Effector CD4-positive, alpha-beta T cell (primary cell): ENCODE measurements around the gene THY1.
"Not testable (repeated sequence)": the region's sequence is repeated elsewhere in the genome, so short reads cannot be mapped to it uniquely, and the experiment has no call there.

ENCODE experiments used
- DNase-seq: peaks from one replicate; pipeline ENCODE4 v3.0.0-alpha.2; 2020

The THY1 gene

DNA sequence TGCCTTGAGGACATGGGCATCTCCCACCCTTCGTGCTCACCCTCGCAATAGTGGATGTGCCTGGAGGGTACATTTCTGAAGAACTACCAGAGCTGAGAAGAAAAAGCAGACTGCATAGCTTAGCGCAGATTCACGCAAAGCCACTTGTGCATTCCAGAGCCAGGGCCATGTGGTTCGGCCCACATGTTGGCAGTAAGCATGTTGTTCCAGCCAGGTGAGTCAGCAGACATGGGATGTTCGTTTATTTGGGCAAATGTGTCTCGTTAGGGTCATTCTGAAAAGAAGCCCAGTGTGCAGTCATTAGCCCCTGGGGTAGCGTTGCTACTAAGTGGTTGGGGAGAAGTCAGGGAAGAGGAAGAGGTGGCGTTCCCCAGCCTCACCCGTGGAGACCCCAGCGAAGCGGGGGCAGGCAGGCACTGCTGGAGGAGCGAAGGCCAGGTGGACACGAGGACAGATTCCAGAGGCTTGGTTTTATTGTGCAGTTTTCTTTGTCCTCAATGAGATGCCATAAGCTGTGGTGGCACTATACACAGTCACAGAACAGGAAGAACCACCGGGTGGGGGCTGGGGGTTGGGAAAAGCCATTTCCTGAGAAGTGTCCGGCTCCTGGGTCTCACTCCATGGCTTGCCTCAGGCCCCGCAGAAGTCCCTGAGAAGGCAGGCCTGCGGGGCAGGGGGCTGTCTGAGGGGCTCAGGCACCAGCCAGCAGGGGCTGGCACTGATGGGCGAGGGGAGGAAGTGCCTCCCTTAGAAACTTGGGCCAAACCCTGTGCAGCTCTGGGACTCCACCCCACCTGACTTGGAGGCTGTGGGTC, 5.0 kb downstream of the THY1 start:
- no peak for DNase-seq

DNA sequence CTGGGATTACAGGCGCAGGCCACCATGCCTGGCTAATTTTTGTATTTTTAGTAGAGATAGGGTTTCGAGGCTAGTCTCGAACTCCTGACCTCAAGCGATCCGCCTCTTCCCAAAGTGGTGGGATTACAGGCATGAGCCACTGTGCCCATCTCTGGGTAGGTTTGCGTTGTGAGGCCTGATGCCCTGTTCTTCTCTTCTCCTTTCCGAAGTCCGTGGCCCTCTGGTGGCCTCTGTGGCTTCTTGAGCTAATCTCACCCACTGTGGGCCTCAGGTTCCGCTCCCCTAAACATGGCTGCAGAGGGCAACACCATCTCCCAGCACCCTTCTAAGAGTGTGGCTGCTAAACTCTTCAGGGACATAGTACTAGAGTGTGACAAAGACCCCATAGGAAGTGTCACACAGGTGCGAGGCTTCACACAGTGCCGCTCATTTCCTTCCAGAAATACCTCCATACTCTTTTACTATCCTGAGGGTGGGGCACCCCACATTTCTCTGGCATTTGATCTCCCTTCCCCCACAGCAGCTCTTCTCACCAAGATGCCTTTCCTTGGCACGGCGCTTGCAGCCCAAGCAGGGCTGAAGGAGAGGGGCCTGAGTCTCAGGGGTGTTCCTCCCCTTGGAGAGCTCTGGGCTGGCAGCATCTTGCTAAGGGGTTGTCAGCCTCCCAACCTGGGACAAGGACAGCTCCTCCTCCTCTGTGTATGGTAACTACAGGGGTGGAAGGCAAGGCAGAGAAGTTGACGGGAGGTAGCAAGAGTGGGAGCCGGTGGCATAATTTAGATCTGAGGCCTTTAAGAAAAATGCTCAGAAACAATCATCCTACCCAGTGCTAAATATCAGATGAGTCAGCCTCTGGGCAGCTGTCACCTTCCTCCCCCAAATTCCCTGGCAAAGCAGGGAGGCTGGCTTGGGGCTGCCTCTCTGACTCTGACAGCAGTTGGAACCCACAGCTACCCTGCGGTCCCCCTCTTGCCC, 6.1 kb downstream of the THY1 start:
- DNase-seq: no peak

DNA sequence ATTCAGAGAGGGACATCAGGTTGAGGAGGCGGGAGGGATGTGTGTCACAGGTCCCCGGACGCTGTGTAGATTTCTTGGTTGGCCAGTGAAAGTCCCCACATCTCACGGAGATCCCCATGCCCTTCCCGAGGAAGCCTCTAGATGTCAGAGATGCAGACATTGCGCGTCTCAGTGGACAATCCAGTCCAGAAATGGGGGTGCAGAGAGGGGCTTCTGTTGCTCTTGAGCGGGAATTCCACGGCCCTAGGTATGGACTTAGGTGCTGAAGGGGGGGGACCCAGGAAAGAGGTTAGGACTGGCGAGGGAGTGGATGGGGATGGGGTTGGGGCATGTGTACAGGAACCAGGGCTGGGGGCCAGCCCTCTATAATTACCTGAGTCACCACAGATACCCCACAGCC, 7.0 kb downstream of the THY1 start:
- DNase-seq: no peak

DNA sequence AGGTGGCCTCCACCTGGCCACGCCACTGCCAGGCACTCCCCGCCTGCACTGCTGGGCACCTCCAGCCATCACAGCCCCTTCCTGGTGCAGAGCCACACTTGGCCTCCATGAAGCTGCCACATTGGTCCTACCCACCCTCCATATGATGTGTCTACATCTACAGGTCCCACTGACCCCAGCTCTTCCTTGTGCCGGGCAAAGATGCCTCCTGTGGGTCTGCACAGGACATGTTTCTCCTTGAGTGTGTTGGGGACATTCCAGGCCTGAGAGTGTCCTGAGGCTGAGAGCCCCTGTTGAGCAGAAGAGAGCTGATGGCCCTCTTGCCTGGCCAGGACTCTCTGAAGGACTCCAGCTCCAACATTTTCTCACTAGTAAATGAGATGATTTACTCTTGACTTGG, 7.5 kb downstream of the THY1 start:
- no peak for DNase-seq

DNA sequence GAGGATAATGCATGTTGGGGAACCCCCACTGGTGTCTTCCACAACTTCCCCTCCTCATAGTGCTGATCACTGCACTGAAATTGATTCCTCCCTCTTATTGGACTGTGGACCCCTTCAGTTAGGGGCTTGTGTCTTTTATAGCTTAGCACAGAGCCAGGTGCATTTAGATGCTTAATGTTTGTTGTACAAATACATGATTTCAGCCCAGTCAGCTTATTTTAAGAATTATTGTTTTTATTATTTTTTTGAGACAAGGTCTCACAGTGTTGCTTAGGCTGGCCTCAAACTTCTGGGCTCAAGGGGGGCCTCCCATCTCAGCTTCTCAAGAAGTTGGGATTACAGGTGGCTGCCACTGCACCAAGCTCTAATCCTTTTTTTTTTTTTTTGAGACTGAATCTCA, 8.2 kb downstream of the THY1 start:
- no peak for DNase-seq

DNA sequence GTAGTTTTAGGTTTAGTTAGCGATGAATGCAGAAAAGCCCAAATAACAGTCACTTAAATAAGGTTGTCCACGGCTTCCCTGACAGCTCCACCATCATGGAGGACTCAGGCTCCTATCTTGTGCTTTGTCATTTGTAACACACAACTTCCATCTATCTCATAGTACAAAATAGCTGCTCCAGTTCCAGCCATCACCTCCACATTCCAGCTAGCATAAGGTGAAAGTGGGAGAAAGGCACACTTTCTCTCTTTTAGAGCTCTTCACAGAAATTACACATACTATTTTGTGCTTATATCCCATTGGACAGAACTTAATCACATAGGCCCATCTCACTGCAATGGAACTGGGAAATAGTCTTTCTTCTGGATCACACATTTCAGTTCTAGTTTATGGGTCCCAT, 8.7 kb downstream of the THY1 start:
- no peak for DNase-seq

DNA sequence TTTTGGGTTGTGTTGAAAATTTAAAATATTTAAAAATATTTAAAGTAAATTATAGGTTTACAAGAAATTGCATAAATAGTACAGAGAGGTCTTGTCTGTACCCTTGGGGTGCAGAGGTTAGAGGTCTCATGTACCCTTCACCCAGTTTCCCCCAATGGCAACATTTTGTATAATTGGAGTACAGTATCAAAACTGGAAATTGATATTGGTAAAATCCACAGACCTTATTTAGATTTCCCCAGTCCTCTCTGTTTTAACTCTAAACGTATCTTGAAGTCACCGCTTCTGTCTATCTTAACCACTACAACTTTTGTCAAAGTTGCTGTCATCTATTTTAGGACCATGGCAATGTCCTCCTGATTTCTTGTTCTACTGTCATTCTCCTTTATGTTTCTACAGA, 10.9 kb downstream of the THY1 start:
- no peak for DNase-seq

DNA sequence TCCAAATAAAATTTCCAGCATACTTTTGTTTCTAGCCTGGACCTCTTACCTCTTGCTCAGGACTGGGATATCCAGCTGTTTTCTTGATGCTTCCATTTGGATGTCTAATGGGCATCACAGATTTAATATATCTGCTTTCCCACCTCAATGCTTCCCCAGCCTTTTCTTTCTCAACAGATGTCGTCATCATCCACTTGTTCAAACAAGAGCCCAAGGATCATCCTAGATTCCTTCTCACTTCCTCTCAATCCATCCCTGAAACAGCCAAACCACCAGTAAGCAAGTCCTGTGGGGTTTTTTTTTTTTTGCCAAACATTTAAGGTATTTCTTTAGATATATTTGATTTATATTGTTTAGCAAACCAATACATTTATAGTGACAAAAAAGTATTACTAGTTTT, 12.5 kb downstream of the THY1 start:
- DNase-seq: no peak

DNA sequence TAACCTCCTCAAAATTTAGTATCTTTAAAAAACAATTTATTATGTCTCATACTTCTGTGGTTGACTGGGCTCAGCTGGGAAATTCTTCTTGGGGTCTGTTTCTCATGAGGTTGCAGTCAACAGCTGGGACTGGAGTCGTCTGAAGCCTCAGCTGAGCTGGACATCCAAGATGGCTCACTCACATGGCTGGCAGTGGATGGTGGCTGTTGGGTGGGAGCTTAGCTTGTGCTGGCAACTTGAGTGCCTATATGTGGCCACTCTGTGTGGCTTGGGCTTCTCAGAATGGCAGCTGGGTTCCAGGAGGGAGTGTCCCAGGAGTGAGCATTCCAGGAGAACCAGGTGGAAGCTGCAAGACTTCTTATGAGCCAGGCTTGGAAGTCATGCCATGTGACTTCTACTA, 13.2 kb downstream of the THY1 start:
- no peak for DNase-seq

DNA sequence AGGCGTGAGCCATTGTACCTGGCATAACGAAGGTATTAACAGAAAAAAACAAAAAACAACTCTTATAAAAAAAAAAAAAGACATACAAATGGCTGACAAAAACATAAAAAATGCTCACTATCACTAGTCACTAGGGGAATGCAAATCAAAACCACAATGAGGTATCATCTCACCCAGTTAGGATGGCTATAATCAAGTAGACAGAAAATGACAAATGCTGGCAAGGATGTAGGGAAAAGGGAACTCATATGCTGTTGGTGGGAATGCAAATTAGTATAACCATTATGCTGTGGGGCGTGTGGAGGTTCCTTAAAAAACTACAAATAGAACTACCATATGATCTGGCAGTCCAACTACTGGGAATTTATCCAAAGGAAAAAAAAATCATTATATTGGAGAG, 17.0 kb downstream of the THY1 start:
- no peak for DNase-seq

DNA sequence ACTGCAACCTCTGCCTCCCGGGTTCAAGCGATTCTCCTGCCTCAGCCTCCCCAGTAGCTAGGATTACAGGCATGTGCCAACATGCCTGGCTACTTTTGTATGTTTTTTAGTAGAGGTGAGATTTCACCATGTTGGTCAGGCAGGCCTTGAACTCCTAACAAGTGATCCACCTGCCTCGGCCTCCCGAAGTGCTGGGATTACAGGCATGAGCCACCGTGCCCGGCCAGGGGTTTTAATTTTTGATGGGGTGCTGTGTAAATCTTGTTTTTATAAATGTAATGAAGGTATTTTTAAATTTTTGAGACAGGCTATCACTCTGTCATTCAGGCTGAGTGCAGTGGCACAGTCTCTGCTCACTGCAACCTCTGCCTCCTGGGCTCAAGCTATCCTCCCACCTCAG, 17.5 kb downstream of the THY1 start:
- not testable (repeated sequence) for DNase-seq

DNA sequence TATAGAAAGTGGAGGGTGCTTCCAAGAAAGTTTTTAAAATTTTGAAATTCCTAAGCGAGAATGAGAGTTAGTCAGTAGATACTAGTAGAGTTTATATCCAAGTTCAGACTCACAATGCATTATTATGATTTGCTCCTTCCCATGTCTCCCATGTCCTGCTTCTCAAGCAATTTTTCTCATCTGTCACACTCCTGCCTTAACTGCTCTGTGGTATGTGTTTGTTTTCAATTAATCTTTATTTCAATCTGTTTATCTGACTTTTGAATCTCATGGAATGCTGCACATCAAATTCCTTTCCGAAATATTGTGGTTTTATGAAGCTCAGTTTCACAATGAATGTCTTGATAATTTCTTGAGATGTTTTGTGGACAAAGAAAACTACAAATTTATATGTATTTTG, 18.1 kb downstream of the THY1 start:
- DNase-seq: no peak

DNA sequence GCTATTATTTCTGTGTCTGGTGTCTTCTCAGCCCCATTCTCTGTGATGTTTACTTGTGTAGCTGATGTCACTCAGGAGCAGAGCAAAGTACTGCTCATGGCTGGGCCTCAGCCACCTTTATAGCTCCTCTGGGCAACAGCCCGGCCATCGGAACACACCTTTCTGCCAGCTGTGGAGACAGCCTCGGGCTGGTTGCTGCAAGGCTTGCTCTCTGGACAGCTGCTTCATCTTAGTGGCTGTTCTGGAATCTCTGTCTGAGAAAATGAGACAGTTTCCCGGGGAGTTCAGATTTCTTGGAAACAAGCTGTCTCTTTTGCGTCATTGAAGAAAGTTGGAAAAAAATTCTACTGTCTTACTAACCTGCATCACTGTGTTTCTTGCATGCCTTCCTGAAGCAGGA, 20.0 kb downstream of the THY1 start:
- no peak for DNase-seq

DNA sequence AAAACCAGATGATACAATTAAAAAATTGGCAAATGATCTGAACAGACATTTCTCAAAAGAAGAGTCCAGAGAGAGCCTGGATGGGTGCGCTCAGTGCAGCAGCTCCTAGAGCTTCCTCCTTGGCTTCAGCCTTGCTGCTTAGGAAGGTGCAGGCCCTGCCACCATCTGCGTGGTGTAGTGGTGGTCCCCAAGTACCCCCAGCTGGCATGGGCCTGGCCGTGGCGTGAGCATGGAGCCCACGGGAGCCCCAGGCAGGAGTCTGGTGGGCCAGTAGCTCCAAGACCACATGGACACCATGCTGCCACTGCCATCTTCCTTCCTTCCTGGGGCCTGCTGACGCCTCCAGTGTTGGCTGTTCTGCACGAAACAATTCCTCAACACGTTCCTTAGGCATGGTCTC, 20.5 kb downstream of the THY1 start:
- no peak for DNase-seq

DNA sequence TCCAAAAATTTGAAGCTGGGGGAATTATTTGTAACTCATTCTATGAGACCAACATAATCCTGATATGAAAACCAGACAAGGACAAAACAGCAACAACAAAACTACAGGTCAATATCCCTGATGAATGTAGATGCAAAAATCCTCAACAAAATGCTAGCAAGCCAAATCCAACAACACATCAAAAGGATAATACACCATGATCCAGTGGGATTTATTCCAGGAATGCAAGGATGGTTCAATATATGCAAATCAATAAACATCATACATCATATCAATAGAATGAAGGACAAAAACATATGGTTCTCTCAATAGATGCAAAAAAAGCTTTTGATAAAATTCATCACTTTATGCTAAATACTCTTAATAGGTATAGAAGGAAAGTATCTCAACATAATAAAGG, 22.1 kb downstream of the THY1 start:
- no peak for DNase-seq

DNA sequence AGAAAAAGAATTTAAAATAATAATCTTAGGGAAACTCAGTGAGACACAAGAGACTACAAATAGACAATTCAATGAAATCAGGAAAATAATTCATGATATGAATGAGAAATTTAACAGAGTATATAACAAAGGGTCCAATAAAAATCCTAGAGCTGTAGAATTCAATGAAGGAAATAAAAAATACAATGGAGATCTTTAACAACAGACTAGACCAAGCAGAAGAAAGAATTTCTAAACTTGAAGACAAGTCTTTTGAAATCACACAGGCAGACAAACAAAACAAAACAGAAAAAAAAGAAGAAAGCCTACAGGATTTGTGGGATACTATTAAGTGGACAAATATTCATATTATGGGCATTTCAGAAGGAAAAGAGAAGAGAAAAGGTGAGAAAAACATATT, 25.2 kb downstream of the THY1 start:
- DNase-seq: no peak

DNA sequence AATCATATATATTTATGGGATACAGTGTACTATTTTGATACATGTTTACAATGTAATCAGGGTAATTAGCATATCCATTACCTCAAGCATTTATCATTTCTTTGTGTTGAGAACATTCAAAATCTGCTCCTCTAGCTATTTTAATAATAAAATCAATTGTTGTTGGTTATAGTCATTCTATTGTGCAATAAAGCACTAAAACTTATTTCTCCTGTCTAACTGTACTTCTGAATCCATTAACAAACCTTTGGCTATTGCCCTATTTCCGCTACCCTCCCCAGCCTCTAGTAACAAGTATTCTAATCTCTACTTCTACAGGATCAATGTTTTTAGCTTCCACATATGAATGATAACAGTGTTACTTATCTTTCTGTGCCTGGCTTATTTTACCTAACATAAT, 26.1 kb downstream of the THY1 start:
- no peak for DNase-seq

DNA sequence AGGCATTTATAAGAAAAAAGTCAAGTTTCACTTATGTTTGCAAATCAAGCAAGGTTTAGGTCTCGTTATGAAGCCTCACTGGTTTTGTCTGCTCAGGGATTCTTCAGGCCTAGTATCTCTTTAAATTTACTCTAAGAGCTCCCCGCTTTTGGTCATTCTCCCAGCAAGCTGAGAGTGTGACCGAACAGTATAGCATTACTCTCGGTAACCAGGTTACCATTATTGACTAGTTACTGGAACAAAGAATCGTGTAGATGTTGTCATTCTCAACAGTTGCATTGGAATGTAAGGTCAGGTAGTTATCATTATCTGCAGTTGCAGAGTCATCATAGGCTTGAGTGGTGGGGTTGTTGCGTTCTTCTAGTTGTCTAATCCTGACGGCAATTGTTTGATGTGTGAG, 31.7 kb downstream of the THY1 start:
- no peak for DNase-seq

DNA sequence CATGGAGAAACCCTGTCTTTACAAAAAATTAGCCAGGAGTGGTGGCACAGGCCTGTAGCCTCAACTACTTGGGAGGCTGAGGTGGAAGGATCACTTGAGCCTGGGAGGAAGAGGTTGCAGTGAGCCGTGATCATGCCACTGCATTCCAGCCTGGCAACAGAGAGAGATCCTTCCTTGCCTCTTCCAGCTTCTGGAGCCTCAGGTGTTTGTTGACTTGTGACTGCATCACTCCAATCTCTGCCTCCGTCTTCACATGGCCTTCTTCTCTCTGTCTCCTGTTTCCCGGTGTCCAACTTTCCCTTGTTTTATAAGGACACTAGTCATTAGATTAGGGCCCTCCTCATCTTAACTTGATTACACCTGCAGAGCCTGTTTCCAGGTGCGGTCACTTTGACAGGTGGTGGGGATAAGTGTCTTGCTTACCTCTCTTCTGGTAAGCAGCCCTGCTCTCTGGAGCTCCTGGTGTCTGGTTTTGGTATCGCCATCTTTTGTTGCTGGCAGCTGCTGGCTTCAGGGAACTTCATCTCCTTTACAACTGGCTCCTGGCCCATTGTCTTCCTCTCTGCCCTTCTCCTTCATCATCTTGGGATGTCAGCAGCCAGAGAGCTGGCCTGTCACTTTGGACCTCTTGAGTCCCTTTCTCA, 33.2 kb downstream of the THY1 start:
- no peak for DNase-seq

DNA sequence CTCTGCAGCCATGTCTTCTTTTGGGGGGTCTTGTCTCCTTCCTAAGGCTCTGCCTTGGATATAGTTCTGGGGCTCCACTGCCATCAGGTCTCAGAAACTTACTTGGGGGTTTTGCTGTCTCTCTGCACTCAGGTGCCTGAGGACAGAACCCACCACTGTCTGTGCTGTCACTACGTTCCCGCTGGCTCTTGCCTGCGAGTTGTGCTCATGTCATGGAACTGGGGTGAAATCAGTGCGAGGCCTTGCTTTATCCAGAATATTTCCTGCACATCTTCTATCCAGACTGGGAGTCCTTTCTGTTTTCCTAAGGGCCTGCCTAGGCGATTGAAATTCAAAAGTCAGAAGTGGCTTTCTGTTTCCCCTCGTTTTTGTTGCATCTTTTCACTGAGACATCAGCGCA, 34.9 kb downstream of the THY1 start:
- no peak for DNase-seq

DNA sequence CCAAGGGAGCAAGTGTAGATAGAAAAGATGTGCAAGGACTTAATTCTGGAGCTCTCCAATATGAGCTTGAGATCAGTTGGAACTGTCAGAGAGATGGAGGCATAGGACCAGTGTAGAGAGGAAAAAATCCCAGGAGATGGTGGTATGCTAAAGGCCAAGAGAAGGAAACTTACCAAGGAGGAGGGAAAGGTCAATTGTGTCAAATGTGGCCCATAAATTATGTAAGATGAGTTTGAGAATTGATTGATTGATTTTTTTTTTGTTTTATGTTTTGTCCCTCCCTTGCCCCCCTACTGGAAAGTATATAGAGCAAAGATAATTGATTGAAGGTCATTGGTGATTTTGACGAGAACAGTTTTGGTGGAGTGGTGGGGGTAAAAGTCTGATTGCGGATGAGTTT, 38.6 kb downstream of the THY1 start:
- DNase-seq: no peak

DNA sequence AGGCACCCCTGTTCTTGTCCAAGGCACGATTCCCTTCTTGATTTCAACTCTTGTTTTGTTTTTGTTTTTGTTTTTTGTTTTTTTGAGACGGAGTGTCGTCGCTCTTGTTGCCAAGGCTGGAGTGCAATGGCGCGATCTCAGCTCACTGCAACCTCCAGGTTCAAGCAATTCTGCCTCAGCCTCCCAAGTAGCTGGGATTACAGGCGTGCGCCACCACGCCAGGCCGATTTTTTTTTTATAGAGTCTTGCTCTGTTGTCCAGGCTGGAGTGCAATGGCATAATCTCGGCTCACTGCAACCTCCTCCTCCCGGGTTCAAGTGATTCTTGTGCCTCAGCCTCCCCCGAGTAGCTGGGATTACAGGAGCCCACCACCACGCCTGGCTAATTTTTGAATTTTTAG, 40.5 kb downstream of the THY1 start:
- not testable (repeated sequence) for DNase-seq

DNA sequence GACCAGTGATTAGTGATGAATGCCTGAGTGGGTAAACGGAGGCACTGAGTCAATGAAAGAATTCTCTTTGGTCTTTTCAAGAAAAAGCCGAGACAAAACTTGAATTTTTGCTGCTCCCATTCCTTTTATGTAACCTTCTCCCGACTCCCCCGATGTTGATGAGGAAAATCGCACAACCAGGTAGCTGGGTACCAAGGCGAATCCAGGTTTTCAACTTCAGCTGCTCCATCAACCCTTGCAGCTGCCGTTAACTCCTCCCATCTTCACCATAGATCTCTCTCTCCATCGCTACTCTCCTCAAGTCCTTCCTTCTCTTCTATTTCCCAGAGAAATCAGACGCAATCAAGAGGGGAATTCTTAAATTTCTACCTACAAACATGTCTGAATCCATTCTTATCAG, 40.9 kb downstream of the THY1 start:
- DNase-seq: no peak
